Measurements from ENCODE around the gene PTPRCAP.

PTPRCAP gene

GRCh38 chr11:67464411-67465188, 27.1 kb upstream of the PTPRCAP start:
- peak; percentile 94 for DNase-seq

- no peak for DNase-seq
These were observed 26.4 kb upstream of the PTPRCAP start for GRCh38 chr11:67463680-67464410.

- DNase-seq = no peak
These were observed 25.7 kb upstream of the PTPRCAP start for GRCh38 chr11:67463186-67463585.

DNA sequence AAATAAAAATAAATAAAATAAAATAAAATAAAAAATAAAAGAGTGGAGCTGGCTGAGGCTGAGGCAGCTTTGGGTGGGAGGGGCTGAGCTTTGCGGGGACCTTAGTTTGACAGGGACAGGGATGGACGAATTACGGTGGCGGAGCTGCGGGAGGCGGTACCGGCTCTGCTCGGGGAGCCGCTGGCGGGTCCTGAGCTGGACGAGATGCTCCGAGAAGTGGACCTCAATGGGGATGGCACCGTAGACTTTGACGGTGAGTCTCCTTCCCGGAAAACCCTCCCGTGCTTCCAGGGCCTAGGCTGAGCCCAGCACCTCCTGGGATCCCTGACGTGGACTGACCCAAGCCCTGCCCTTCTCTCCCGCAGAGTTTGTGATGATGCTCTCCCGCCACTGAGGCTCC, 20.8 kb upstream of the PTPRCAP start:
- no peak for DNase-seq

GRCh38 chr11:67457453-67457852, 20.0 kb upstream of the PTPRCAP start:
- DNase-seq = no peak

- no peak for DNase-seq
These were observed 18.7 kb upstream of the PTPRCAP start for GRCh38 chr11:67456068-67456705.

GRCh38 chr11:67455054-67455453, 17.6 kb upstream of the PTPRCAP start, which contains the start of gene CABP4:
CABP4 (plus strand) TSS chr11:67455354; CDS start chr11:67455424, 70 bp downstream.
- no peak for DNase-seq

DNA sequence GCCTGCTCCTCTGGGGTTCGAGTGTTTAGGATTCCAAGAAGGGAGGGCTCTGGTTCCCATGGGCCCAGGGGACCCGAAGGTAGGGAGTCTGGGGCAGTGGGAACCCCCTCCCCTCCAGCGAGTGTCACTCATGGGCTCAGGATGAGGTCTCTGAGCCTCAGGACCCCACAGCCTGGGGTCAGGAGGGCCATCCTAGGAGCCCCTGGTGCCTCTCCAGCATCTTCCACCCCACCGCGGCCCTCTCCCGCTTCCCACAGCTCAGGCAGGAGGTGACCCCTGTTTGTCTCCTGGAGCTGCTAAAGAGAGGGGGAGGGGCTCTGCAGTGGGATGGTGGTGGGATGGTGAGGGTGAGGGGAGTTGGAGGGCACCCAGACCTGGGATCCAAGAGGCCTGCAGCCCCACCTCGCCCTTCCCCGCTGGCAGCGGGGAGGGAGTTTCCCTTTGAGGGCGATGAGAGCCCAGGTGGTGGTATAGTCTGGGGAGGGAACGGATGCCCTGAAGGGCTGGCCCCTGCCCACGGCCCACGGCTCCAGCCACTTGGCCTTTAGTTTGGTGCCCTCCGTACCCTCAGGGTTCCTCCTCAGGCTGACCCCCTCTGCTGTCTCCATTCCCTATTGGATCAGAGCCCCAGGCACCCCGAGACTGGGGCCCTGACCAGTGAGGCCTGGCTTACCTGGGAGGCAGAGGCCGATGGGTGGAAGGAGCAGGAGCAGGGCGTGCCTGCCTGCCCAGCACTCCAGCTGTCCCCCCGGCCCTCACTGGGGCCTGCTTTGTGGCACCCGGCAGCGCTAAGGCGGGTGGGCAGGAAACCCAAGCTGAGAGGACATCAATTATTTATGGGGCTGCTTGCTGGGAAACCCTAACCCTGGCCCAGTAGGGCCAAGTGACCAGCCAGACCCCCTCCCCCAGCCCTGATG, 16.6 kb upstream of the PTPRCAP start:
- DNase-seq = no peak

GRCh38 chr11:67452141-67452952, 14.9 kb upstream of the PTPRCAP start, which contains the start of gene GPR152:
GPR152 (minus strand) TSS chr11:67452729; CDS start chr11:67452724, 5 bp downstream.
- DNase-seq = no peak

GRCh38 chr11:67451658-67451976, 14.1 kb upstream of the PTPRCAP start:
- DNase-seq = no peak

DNA sequence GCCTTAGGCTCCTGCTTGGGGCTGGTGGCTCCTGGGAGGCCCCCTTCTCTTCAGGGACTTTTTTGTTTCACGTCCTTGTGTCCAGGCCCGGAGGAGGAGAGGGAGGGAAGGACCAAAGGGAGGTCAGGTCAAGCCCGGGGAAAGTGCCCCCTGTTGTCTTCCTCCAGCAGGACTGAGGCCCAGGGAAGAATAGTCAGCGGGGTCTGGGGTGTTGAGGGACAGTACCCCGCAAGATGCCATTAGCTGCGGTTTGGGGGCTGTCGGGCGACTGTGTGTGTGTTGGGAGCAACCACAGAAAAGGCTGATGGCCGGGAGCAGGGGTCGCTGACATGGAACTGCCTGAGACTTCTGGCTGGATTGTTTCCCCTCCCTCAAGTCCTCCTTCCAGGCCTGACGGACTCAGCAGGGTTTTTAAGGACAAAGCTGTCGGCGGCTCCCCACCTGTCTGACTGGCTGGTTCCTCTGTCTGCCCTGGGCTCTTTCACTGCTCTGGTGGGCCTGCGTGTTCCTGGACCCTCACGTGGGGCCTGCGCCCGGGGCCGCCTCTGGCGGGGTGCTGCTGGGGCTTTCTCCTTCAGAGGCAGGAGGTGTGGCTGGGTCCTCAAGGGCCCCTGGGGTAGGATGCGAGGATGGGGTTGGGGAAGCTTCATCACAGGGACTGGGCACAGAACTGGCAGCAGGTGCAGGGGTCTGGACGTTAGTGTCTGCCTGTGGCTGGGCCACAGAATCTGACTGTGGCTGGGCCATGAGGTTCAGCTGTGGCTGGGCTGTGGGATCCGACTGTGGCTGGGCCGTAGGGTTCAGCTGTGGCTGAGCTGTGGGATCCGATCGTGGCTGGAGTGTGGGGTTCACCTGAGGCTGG, 13.5 kb upstream of the PTPRCAP start:
- no peak for DNase-seq

DNA sequence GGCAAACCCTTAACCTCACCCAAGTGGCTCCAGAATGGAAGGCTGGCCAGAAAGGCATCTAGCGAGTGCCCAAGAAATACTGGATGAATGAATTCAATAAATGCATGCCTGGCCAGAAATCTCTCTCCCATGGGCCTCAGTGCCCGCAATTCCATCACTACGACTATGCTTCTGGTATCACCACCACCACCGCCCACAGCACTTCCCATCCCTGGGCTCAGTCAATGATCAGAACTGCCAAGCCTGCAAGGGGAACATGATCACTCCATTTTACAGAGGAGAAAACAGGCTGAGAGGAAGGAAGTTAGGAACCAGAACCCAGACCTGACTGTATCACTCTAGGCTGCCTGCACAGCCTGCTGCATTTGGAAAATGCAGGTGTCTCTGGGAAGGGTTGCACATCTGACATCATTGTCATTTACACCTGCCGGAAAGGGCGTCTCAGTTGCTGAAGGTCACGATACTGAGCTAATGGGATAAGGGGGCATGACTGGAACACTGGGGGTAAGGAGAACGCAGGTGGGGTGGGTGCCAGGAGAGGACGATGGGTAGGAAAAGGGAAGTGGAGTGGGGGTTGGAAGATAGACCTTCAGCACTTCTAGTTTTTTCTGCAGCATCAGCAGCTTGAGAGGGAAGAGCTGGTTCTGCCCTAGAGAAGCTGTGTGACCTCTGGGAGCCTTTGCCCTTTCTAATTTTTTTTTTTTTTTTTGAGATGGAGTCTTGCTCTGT, 11.8 kb upstream of the PTPRCAP start:
- DNase-seq = no peak

DNA sequence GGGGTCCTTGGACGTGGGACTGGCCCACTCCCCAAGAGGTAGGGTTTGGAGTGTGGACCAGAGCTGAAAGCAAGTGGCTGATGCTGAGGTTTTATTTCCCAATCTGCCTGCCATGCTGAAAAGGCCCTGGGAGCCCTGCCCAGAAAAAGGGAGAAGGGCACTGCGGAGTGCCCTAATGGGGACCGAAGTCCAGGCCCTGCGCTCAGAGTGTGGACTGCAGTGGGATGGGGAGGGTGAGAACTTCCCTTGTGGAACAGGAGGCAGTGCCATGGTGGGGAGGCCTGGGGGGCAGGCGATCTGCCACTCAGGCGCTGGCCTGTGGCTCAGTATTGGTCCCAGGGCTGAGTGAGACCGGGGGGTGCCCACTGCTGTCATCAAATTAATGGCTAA, 10.7 kb upstream of the PTPRCAP start:
- no peak for DNase-seq

- no peak for DNase-seq
These were observed 8.0 kb upstream of the PTPRCAP start for GRCh38 chr11:67445515-67445914.

- DNase-seq = no peak
These were observed 5.3 kb upstream of the PTPRCAP start for GRCh38 chr11:67442504-67443404.

DNA sequence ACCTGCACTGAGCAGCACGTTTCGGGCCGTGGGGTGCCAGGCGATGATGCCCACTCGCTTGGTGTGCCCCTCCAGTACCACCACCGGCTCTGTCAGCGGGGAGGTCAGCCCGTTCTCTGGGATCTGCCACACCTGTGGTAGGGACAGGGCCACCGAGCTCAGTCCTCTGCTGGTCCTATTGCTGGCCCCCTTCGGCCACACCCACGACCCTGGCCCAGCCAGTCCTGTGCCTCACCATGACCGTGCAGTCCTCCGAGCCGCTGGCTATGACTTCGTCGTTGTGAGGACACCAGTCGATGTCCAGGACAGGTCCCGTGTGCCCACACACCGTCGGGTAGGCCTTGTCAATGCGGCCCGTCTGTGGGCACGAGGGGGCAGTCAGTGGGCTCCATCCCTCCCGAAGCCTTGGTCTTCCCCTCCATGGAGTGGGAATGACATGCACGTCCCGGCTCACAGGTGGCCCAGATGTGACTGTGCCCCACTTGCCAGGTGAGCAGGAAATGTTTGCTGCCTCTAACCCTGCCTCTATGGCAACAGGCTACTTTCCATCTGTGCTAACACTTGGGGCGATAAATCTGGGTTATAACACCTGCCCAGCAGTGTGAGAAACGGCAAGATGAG, 4.4 kb upstream of the PTPRCAP start:
- DNase-seq = peak; percentile 31

- DNase-seq = no peak
These were observed 3.6 kb upstream of the PTPRCAP start for GRCh38 chr11:67441098-67441563.
